Neural cell (in vitro differentiated cells): ENCODE data around the gene FHOD3. TPM values are rescaled to one million over a fixed set of nuclear protein-coding genes. Genes with fewer than 3 reads are reported as not detected.

Experiments used
- H2AFZ ChIP-seq: fragments of 200-600, 300-800 bp; sonication (generic), shearing (Covaris generic); 2 replicates; pipeline ENCODE4 v1.6.0; 2014; ENCODE audit warnings: low read depth, mild to moderate bottlenecking, antibody characterized with exemption, low read length, moderate library complexity
- H3F3A ChIP-seq: fragments of 200-600 bp; shearing (Covaris generic); 2 replicates; pipeline ENCODE4 v1.6.1; 2016; ENCODE audit warnings: mild to moderate bottlenecking, moderate library complexity, mixed read lengths, antibody characterized with exemption, low read length; ENCODE audit not compliant: insufficient read depth, poor library complexity, severe bottlenecking
- H3K27ac ChIP-seq: fragments of 200-600, 300-800 bp; sonication (generic), shearing (Covaris generic); 2 replicates; pipeline ENCODE4 v1.5.1; 2014; ENCODE audit warnings: mild to moderate bottlenecking, low read length, moderate library complexity
- H3K27me3 ChIP-seq: fragments of 300-800, 200-600 bp; sonication (generic), shearing (Covaris generic); 2 replicates; pipeline ENCODE4 v1.6.0; 2014; ENCODE audit warnings: mild to moderate bottlenecking, low read depth, low read length, moderate library complexity; ENCODE audit not compliant: insufficient read depth
- H3K36me3 ChIP-seq: fragments of 300-800, 200-600 bp; sonication (generic), shearing (Covaris generic); 2 replicates; pipeline ENCODE4 v1.5.1; 2014; ENCODE audit warnings: mild to moderate bottlenecking, antibody characterized with exemption, low read length, moderate library complexity; ENCODE audit not compliant: insufficient read depth
- H3K4me2 ChIP-seq: fragments of 300-800, 200-600 bp; sonication (generic), shearing (Covaris generic); 2 replicates; pipeline ENCODE4 v1.6.0; 2014; ENCODE audit warnings: mild to moderate bottlenecking, low read length
- H3K4me3 ChIP-seq: fragments of 300-800, 200-600 bp; sonication (generic), shearing (Covaris generic); 2 replicates; pipeline ENCODE4 v1.5.1; 2014; ENCODE audit warnings: mild to moderate bottlenecking, low read length, moderate library complexity
- H3K79me2 ChIP-seq: fragments of 200-600 bp; shearing (Covaris generic); replicated peaks from 2 replicates; pipeline ENCODE4 v1.6.0; 2014; ENCODE audit warnings: mild to moderate bottlenecking, low read length, moderate library complexity; ENCODE audit not compliant: insufficient read depth
- H3K9ac ChIP-seq: fragments of 300-800, 200-600 bp; sonication (generic), shearing (Covaris generic); 2 replicates; pipeline ENCODE4 v1.6.1; 2016; ENCODE audit warnings: mild to moderate bottlenecking, low read length, mixed read lengths
- H3K9me2 ChIP-seq: fragments of 200-600 bp; shearing (Covaris generic); 2 replicates; pipeline ENCODE4 v1.6.1; 2016; ENCODE audit warnings: mild to moderate bottlenecking, low read length, mixed read lengths; ENCODE audit not compliant: insufficient read depth
- H3K9me3 ChIP-seq: fragments of 200-600, 300-800 bp; sonication (generic), shearing (Covaris generic); 2 replicates; pipeline ENCODE4 v1.6.1; 2016; ENCODE audit warnings: mild to moderate bottlenecking, mixed run types, low read length, moderate library complexity, mixed read lengths
- H4K20me1 ChIP-seq: fragments of 200-600 bp; shearing (Covaris generic); 2 replicates; pipeline ENCODE4 v1.6.1; 2016; ENCODE audit warnings: mild to moderate bottlenecking, mixed run types; ENCODE audit not compliant: insufficient read depth
- EP300 ChIP-seq: fragments of 450-650 bp; conservative IDR thresholded peaks from 2 replicates; pipeline ENCODE4 v1.6.1; 2014; ENCODE audit warnings: antibody characterized with exemption, mild to moderate bottlenecking, moderate library complexity; ENCODE audit not compliant: poor library complexity, severe bottlenecking
- EZH2 ChIP-seq: fragments of 200-600, 300-800 bp; shearing (Covaris generic), sonication (generic); IDR thresholded peaks from 2 replicates; pipeline ENCODE4 v1.6.1; 2014; ENCODE audit warnings: antibody characterized with exemption, low read length, borderline replicate concordance, mild to moderate bottlenecking; ENCODE audit not compliant: insufficient read depth, poor library complexity, severe bottlenecking
- MXI1 ChIP-seq: fragments of 450-650 bp; conservative IDR thresholded peaks from 2 replicates; pipeline ENCODE4 v1.6.1; 2014; ENCODE audit warnings: antibody characterized with exemption, mild to moderate bottlenecking; ENCODE audit not compliant: poor library complexity, severe bottlenecking
- POLR2AphosphoS5 ChIP-seq: IDR thresholded peaks from 2 replicates; pipeline ENCODE4 v1.6.1; 2012
- RAD21 ChIP-seq: fragments of 450-650 bp; conservative IDR thresholded peaks from 2 replicates; pipeline ENCODE4 v1.6.1; 2014; ENCODE audit warnings: antibody characterized with exemption, mild to moderate bottlenecking, moderate library complexity
- SMC3 ChIP-seq: fragments of 450-650 bp; conservative IDR thresholded peaks from 2 replicates; pipeline ENCODE4 v1.6.1; 2014; ENCODE audit warnings: antibody characterized with exemption, mild to moderate bottlenecking, moderate library complexity; ENCODE audit not compliant: poor library complexity
- TAF1 ChIP-seq: IDR thresholded peaks from 2 replicates; pipeline ENCODE4 v1.6.1; 2012; ENCODE audit warnings: low read depth
- polyA plus RNA-seq: library from polyadenylated mRNA; depleted of rRNA; stranded (reverse); fragments of >200 nt; gene quantifications from 2 replicates; pipeline ENCODE4 v1.2.3, GENCODE V29; 2014
- TF ChIP-seq, protein P1 (sequence below): IDR thresholded peaks from 2 replicates; pipeline ENCODE4 v1.6.1; 2012; ENCODE audit warnings: borderline replicate concordance
- TF ChIP-seq, protein P2 (sequence below): fragments of 450-650 bp; IDR thresholded peaks from 2 replicates; pipeline ENCODE4 v1.5.1; 2014; ENCODE audit warnings: antibody characterized with exemption, mild to moderate bottlenecking, moderate library complexity; ENCODE audit not compliant: poor library complexity, severe bottlenecking

Gene FHOD3
- polyA plus RNA-seq, 1 donor from 2014 or later = 19.4 TPM

DNA sequence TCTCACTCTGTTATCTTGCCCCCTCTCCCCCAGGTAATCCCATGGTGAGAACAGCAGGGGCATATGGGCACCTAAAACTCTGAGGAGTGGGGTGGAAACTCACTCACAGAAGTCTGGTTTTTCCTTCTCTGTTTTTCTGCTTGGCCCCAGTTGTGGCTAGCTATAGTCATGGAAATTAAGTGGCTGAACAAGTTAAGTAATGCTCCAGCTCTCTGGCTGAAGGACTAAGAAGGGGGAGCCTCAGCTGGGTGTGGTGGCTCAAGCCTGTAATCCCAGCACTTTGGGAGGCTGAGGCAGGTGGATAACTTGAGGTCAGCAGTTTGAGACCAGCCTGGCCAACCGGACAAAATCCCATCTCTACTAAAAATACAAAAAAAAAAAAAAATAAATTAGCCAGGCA lies 270.3 kb downstream of the FHOD3 start:
- H3K36me3 ChIP-seq = no peaks in the 10 kb centered on the region
- no peak overlapping the region for H3K4me2 ChIP-seq
- H3K9me2 ChIP-seq = no peaks in the 10 kb centered on the region
- no peak for TF ChIP-seq TAF1
- no peak for TF ChIP-seq POLR2AphosphoS5
- no peak for TF ChIP-seq MXI1
- no peak for TF ChIP-seq SMC3
- no peak for TF ChIP-seq RAD21
- TF ChIP-seq, protein P1, sequence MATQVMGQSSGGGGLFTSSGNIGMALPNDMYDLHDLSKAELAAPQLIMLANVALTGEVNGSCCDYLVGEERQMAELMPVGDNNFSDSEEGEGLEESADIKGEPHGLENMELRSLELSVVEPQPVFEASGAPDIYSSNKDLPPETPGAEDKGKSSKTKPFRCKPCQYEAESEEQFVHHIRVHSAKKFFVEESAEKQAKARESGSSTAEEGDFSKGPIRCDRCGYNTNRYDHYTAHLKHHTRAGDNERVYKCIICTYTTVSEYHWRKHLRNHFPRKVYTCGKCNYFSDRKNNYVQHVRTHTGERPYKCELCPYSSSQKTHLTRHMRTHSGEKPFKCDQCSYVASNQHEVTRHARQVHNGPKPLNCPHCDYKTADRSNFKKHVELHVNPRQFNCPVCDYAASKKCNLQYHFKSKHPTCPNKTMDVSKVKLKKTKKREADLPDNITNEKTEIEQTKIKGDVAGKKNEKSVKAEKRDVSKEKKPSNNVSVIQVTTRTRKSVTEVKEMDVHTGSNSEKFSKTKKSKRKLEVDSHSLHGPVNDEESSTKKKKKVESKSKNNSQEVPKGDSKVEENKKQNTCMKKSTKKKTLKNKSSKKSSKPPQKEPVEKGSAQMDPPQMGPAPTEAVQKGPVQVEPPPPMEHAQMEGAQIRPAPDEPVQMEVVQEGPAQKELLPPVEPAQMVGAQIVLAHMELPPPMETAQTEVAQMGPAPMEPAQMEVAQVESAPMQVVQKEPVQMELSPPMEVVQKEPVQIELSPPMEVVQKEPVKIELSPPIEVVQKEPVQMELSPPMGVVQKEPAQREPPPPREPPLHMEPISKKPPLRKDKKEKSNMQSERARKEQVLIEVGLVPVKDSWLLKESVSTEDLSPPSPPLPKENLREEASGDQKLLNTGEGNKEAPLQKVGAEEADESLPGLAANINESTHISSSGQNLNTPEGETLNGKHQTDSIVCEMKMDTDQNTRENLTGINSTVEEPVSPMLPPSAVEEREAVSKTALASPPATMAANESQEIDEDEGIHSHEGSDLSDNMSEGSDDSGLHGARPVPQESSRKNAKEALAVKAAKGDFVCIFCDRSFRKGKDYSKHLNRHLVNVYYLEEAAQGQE = no peak
- TF ChIP-seq, protein P2, sequence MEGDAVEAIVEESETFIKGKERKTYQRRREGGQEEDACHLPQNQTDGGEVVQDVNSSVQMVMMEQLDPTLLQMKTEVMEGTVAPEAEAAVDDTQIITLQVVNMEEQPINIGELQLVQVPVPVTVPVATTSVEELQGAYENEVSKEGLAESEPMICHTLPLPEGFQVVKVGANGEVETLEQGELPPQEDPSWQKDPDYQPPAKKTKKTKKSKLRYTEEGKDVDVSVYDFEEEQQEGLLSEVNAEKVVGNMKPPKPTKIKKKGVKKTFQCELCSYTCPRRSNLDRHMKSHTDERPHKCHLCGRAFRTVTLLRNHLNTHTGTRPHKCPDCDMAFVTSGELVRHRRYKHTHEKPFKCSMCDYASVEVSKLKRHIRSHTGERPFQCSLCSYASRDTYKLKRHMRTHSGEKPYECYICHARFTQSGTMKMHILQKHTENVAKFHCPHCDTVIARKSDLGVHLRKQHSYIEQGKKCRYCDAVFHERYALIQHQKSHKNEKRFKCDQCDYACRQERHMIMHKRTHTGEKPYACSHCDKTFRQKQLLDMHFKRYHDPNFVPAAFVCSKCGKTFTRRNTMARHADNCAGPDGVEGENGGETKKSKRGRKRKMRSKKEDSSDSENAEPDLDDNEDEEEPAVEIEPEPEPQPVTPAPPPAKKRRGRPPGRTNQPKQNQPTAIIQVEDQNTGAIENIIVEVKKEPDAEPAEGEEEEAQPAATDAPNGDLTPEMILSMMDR = no peak
- TF ChIP-seq EP300 = no peak
- TF ChIP-seq EZH2 = no peak
- H3K79me2 ChIP-seq = no peaks in the 10 kb centered on the region
- no peaks in the 10 kb centered on the region for H3K27me3 ChIP-seq
- no peaks in the 10 kb centered on the region for H3K9me3 ChIP-seq
- H3K27ac ChIP-seq = no peak overlapping the region
- no peak overlapping the region for H3K4me3 ChIP-seq
- H3K9ac ChIP-seq = no peak overlapping the region
- no peak overlapping the region for H2AFZ ChIP-seq
- no peaks in the 10 kb centered on the region for H4K20me1 ChIP-seq
- no peaks in the 10 kb centered on the region for H3F3A ChIP-seq

DNA sequence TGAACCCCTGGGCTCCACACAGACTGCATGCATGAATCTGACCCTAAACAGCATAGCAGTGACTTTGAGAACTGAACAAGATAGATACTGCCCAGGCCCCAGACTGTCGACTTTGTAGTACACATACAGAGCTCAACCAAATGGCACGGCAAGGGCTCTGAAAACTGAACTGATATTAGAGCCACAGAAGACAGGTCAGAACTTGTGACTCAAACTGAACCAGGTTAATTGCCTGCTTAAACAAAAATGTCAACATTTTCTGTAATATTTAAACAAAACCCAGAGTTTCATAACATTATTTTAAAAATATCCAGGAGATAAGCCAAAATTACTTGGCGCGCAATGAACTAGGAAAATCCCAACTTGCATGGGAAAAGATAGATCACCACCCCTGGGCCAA lies 271.0 kb downstream of the FHOD3 start:
- no peaks in the 10 kb centered on the region for H4K20me1 ChIP-seq
- no peaks in the 10 kb centered on the region for H3K79me2 ChIP-seq
- H3K27ac ChIP-seq = no peak overlapping the region
- H3K27me3 ChIP-seq = no peaks in the 10 kb centered on the region
- H3K9me2 ChIP-seq = no peaks in the 10 kb centered on the region
- no peak overlapping the region for H2AFZ ChIP-seq
- H3K4me2 ChIP-seq = no peak overlapping the region
- H3K9ac ChIP-seq = no peak overlapping the region
- no peak for TF ChIP-seq TAF1
- no peak for TF ChIP-seq RAD21
- TF ChIP-seq EP300 = no peak
- TF ChIP-seq MXI1 = no peak
- TF ChIP-seq EZH2 = no peak
- TF ChIP-seq, protein P2 = no peak
- no peak for TF ChIP-seq POLR2AphosphoS5
- TF ChIP-seq SMC3 = no peak
- TF ChIP-seq, protein P1 = no peak
- H3K9me3 ChIP-seq = no peaks in the 10 kb centered on the region
- H3K36me3 ChIP-seq = no peaks in the 10 kb centered on the region
- H3F3A ChIP-seq = no peaks in the 10 kb centered on the region
- no peak overlapping the region for H3K4me3 ChIP-seq
